Measurements from ENCODE around the gene PCK1.

DNA sequence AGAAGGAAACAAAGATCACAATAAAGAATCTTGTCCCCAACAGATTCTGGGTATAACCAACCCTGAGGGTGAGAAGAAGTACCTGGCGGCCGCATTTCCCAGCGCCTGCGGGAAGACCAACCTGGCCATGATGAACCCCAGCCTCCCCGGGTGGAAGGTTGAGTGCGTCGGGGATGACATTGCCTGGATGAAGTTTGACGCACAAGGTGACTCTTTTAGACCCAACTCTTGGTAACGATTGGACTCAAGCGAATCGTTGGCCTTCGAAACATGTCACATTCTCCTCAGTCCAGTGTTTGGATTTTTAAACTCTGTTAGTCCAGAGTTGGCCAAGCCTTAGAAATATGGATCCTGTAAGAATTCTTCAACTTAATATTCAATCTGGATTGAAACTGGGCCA, 2.6 kb downstream of the PCK1 start:
- TF ChIP-seq SIN3A (IDR thresholded peaks at IDR 0.05; ENCODE audit: borderline replicate concordance, insufficient read depth, low read length) (no peak), FOXP2 (optimal IDR thresholded peaks at IDR 0.05; ENCODE audit: borderline replicate concordance, extremely low read depth, extremely low read length, insufficient read depth) (no peak), POLR2AphosphoS5 (IDR thresholded peaks at IDR 0.05; ENCODE audit: low read depth, low read length) (no peak), REST (IDR thresholded peaks at IDR 0.05; ENCODE audit: insufficient read depth in 1 of 2, low read depth in 2 of 2, low read length in 2 of 2) (no peak)
